ACHN (cell line): Measurements from ENCODE around the gene PDLIM5.
"Not testable (repeated sequence)": the region's sequence is repeated elsewhere in the genome, so short reads cannot be mapped to it uniquely, and the experiment has no call there.

Source experiments
- DNase-seq: peaks from one replicate; pipeline ENCODE4 v3.0.0-alpha.2; 2015
- in situ Hi-C: cut with HindIII; loops from 2 replicates; pipeline ENCODE4 v1.10.0; 2017; ENCODE audit warnings: low sequenced_read_pairs, low pct_ligation_motif_present, low pct_unique_long_range_greater_than_20kb

Gene PDLIM5

GRCh38 chr4:94641702-94642560 lies 190.2 kb downstream of the PDLIM5 start:
- peak; percentile 85 for DNase-seq
- in situ Hi-C loops = no loop called here

GRCh38 chr4:94642561-94642866 lies 190.8 kb downstream of the PDLIM5 start:
- no peak for DNase-seq
- in situ Hi-C loops = no loop called here

GRCh38 chr4:94648699-94649098 lies 197.0 kb downstream of the PDLIM5 start:
- no peak for DNase-seq
- in situ Hi-C loops = no loop called here

- no peak for DNase-seq
- in situ Hi-C loops = no loop called here
Measured at GRCh38 chr4:94649381-94650133, 197.8 kb downstream of the PDLIM5 start.

- in situ Hi-C loops = no loop called here
- DNase-seq = no peak
Measured at GRCh38 chr4:94650134-94650495, 198.4 kb downstream of the PDLIM5 start.

- in situ Hi-C loops = no loop called here
- no peak for DNase-seq
Measured at GRCh38 chr4:94650690-94651089, 198.9 kb downstream of the PDLIM5 start.

- in situ Hi-C loops = no loop called here
- no peak for DNase-seq
Measured at GRCh38 chr4:94653095-94653649, 201.4 kb downstream of the PDLIM5 start.

GRCh38 chr4:94653984-94654609 lies 202.4 kb downstream of the PDLIM5 start:
- no peak for DNase-seq
- in situ Hi-C loops = no loop called here

GRCh38 chr4:94654714-94655113 lies 203.0 kb downstream of the PDLIM5 start:
- in situ Hi-C loops = no loop called here
- DNase-seq = no peak

- in situ Hi-C loops = no loop called here
Measured at GRCh38 chr4:94660614-94661013, 208.9 kb downstream of the PDLIM5 start.

GRCh38 chr4:94665021-94665420 lies 213.3 kb downstream of the PDLIM5 start:
- DNase-seq, in situ Hi-C loops: not testable (repeated sequence)

More at GRCh38 chr4:94660614-94661013, 208.9 kb downstream of the PDLIM5 start:
- DNase-seq = no peak

GRCh38 chr4:94665500-94666404 lies 214.0 kb downstream of the PDLIM5 start:
- in situ Hi-C loops = no loop called here
- no peak for DNase-seq

GRCh38 chr4:94668724-94669123 lies 217.0 kb downstream of the PDLIM5 start:
- in situ Hi-C loops = no loop called here
- DNase-seq = no peak

- in situ Hi-C loops = no loop called here
Measured at GRCh38 chr4:94669672-94670664, 218.2 kb downstream of the PDLIM5 start.

GRCh38 chr4:94671113-94671512 lies 219.4 kb downstream of the PDLIM5 start:
- in situ Hi-C loops = no loop called here
- no peak for DNase-seq

More at GRCh38 chr4:94669672-94670664, 218.2 kb downstream of the PDLIM5 start:
- no peak for DNase-seq

GRCh38 chr4:94673961-94674360 lies 222.2 kb downstream of the PDLIM5 start:
- no peak for DNase-seq
- in situ Hi-C loops = no loop called here

GRCh38 chr4:94676970-94677369 lies 225.2 kb downstream of the PDLIM5 start:
- in situ Hi-C loops = no loop called here
- DNase-seq = no peak
